HK-2 (cell line): Measurements from ENCODE around the gene MBNL1.
"Not testable (repeated sequence)": the region's sequence is repeated elsewhere in the genome, so short reads cannot be mapped to it uniquely, and the experiment has no call there.

ENCODE experiments used
- DNase-seq: peaks from one replicate; pipeline ENCODE4 v3.0.0-alpha.2; 2018; ENCODE audit not compliant: unreplicated experiment

The MBNL1 gene

DNA sequence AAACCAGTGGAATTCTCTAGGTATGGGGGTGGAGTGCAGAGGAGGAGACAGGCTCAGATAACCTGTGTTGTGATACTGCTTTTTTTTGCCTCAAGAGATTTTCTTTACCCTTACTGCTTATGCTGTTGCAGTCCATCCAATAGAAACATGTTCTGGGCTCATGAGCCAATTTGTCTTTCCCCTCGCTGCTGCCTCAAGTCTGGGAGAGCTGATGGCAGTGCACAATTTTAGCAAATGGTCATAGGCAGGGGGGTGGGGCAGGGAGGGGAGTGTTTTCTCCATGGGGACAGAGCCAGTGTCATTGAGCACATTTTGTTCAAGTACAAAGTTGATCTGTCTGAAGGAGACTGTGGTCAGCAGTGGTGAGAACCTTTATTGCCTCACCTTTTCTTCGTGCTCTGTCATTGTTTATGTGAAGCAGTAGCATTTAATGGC lies 134.9 kb downstream of the MBNL1 start:
- DNase-seq, result no peak

DNA sequence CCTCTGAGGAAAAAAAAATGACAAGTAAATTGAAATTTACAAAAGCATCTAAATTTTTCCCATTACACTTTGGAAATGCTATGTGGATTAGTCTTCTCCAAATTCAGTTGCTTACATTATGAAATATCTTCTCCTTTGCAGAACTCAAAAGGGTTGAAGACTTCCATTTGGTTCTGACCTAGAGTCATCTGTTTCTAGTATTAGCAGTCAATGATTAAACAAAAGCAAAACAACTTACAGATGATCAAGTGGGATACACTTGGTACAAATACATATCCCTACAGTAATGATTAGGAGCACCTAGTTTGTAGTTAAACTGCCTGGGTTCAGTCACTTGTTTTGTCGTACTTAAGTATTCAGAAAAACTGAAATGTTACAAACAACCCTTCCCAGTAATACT lies 136.2 kb downstream of the MBNL1 start:
- no peak for DNase-seq

DNA sequence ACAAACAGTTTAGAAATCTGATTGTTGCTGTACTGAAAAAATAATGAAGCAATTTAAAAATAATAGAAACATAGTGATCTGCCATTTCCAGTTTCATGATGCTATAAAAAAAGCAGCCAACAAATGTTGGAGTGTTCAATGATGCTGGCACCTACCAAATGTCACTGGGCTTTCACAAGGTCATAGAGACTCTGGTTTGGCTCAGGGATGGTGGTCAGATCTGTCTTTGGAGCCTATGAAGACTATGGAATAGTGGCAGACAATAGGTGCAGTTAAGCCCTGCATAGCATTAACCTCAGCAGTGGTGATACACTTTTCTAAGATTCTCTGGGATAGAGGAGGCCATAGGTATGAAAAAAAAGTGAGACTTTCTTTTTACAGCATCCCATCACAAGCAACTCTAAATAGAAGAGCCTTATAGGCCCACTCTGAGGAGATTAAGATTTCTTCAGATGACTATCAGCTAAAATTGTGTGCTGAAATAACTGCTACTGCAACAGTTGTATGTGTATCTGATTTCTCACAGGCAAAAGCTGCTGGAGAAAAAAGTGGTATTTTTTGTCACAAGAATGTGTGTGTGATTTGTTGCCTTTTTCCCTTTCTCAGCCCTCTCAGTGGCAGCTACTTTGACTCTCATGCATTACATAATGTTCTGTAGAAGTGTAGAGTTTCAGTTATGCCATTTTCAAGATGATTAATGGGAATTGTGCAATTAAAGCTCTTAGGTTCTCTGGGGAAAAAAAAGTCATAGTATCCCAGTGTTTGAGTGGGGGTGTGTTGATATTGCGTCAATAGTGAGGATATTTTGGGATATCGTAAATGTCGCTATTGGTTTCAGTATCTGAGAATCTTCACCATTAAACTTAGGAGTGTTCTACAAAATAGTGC lies 137.4 kb downstream of the MBNL1 start:
- DNase-seq, result no peak

DNA sequence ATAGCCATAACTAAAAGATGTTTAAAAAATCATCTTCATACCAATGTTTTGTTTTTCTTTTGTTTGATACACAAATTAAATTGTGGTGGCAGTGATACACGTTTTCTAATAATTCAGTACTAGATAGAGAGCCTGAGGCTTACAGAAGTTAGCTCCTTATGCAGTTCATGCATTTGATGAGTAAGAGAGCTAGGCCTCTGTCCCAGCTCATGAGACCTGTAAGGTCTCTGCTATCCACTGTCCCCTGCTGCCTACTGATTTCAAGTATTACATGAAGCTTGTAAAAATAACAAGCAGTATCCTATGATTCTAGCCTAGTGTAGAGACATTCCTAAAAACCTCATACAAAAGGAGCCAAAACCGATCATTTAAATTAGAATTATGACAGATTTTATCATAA lies 144.5 kb downstream of the MBNL1 start:
- DNase-seq, result no peak

DNA sequence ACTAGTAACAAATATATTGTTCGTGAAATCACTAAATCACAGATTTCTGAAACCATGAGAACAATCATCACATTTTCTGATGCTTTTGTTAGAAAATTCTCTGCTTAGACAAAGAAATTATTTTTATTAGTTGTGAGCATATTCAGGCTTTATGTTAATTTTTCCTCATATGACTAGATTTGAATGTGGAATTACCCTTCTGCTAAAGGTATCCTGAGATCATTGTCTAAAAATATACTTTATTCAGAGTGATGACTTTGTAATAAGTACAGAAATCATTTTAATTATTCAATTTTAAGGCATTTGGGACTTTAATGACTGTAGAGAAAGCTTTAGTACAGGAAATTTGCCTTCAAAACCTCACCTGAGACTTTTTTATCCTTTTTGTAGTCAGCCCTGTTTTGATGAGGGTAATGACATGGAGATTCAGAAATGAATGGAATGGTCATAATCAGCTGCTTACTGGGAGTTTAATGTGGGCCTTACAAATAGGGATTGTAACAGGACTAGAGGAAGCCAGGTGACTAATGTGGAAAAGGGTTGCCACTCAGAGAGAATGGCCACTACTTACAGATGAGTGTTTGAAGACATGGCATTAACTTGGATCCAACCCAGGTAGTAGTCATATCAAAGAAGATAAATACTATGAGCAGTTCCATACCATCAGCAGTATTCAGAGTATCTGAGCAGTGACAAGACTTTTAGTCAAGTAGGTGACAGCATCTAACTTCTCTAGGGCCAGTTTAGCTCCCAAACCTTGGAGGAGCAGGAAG lies 148.3 kb downstream of the MBNL1 start:
- no peak for DNase-seq

DNA sequence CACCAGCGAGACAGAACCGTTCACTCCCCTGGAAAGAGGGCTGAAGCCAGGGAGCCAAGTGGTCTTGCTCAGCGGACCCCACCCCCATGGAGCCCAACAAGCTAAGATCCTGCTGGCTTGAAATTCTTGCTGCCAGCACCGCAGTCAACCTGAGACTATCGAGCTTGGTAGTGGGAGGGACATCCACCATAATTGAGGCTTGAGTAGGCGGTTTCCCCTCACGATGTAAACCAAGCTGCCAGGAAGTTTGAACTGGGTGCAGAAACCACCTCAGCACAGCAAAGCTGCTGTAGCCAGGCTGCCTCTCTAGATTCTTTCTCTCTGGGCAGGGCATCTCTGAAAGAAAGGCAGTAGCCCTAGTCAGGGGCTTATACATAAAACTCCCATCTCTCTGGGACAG lies 151.0 kb downstream of the MBNL1 start:
- no peak for DNase-seq

DNA sequence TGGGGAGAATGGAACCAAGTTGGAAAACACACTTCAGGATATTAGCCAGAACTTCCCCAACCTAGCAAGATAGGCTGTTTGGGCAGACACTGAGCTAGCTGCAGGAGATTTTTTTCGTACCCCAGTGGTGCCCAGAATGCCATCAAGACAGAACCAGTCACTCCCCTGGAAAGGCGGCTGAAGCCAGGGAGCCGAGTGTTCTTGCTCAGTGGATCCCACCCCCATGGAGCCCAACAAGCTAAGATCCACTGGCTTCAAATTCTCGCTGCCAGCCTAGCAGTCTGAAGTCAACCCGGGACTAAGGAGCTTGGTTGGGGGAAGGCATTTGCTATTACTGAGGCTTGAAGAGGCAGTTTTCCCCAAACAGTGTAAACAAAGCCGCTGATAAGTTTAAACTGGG lies 152.4 kb downstream of the MBNL1 start:
- DNase-seq, result no peak

DNA sequence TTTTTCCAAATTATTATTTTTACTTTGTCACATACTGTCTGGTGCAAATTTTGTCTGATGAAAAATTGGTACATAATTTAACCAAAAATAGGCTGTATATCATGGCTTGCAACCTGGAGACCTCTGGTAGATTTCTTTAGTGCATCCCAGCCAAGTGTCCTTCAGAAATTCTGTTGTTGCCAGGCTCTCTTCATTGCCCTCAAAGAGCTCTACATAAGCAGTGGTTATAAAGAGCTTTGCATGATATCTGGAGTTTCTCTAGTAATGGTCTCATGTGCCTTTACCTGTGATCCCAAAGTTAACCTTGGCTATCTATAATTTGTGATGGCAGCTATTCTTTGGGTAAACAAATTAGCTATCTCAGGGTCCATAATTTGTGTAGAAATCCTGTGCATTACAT lies 157.7 kb downstream of the MBNL1 start:
- no peak for DNase-seq

DNA sequence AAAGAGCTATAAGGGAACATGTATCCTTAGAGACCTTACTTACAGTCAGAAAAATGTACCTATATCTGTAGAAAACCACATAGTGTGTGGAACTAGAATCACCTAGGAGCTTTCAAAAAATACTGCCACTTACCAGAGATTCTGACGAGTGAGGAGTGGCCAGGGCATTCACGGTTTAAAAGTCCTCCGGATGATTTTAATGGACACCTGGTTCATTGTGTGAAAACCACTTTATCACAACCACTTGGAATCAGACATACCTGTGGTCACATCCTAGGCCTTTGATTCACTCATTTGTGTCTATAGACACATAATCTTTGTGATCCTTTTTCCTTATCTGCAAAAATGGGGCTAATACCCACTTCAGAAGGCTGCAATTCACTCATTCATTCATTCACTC lies 159.8 kb downstream of the MBNL1 start:
- no peak for DNase-seq

DNA sequence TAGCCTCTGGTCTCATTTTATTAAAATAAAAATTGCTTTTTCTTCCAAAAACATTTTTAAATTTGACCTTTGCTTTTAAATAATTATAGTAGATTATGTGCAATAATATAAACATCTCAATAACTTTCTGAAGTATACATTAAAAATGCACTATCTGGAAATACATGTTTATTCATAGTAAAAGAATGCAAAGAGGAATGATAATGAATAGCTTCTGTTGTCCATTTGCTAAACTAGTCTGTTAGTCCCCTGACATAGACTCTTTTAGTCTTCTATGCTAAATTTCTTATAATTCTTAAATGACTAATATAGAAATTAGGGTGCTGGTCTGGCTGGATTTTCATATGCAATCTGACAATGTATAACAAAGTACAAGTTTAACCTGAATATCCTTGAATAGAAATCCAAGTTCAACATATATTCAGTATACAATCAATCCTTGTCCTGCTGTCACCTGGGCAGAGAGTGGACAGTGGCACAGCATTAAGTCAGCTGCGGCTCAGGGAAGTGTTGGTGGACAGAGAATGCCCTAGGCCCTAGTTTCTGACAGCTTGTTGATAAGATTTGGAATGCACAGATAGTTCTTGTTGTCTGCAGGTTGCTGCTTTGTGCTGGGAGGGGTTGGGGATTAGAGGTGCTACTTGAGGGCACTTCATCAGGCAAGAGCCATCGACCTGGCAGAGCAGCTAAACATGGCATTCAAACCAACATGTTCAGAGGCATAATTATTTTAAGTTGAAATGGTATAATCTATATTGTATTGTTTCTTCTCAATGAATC lies 161.7 kb downstream of the MBNL1 start:
- no peak for DNase-seq

DNA sequence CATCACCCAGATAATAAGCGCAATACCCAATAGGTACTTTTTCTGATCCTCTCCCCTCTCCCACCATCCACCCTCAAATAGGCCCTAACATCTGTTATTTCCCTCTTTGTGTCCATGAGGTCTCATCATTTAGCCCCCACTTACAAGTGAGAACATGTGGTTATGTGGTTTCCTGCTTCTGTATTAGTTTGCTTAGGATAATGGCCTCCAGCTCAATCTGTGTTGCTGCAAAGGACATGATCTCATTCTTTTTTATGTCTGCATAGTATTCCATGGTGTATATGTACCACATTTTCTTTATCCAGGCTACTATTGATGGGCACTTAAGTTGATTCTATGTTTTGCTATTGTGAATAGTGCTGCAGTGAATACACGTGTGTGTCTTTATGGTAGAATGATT lies 165.4 kb downstream of the MBNL1 start:
- no peak for DNase-seq

DNA sequence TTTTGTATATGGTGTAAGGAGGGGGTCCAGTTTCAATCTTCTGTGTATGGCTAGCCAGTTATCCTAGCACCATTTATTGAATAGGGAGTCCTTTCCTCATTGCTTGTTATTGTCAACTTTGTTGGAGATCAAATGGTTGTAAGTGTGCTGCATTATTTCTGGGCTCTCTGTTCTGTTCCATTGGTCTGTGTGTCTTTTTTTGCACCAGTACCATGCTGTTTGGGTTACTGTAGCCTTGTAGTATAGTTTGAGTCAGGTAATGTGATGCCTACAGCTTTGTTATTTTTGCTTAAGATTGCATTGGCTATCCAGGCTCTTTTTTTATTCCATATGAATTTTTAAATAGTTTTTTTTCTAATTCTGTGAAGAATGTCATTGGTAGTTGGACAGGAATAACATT lies 166.5 kb downstream of the MBNL1 start:
- not testable (repeated sequence) for DNase-seq

DNA sequence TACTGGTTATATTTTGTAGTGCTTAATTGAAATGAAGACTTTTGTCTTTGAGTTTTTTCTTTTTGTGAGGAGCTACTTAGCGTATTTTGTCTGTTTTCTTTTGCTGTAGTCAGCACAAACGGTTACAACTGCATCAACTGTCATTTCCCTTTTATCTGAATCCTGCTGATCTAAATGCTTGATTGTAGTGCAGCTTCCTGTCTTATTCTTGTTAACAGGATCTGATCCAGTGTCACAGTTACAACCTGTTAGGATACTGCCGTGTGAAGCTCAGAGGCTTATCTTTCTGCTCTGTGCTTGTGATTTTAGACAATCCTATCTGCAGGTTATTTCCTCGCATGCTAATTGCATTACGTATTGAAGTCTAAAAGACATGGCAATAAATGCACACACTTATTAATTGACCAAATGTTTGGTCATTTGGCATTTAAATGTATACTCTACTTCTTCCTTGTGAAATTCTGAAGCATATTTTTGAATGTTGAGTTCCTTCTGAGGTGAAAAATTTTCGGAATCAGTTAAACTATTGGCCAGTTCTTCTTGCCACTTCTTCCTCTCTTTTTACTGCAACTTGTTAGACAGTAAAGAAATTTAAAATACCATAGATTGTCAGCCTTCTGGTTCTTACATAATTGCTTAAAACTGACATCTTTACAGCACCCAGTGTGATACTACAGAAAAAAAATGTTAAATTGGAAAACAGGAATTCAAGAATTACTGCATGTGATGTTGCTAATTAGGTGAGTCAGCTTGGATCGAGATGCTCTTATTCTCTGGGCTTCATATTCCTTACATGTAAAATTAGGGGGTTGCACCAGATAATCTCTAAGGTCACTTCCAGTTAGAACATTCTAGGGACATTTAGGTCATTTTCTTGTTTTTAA lies 168.2 kb downstream of the MBNL1 start:
- no peak for DNase-seq

DNA sequence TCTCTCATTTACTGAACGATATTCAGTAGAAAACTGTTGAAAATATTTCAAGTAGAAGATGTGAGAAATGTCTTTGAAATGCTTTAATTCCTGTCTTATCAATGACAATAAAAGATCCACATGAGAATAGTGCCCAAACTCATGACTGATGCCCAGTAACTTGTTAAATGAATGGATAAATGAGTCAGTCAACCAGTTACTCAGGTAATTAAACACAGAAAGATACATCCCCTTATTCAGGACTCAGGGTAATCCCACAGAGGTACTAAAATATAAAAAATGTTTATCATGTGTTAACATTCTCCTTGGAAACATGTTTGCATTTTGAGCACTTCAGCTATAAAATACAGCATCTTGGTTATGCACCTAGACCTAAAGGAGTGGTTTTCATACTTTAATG lies 169.5 kb downstream of the MBNL1 start:
- DNase-seq, result no peak

DNA sequence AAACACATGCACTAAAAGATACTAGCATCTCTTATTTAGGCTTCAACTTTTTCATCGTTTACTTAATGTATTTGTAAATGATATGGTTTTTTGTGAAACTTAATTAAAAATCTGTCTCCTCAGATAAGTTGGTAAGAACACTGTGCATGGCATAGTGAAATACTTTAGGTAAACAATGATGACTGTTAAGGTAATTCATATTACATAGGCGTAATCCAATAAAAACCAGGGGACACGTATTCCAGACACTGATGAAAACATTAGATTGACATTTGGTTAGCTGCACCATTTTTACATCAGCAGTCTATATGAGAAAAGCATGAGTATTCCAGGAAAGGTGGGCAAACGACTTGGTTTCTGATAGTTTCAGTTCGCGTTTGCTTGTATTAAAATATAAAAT lies 170.0 kb downstream of the MBNL1 start:
- DNase-seq, result no peak

DNA sequence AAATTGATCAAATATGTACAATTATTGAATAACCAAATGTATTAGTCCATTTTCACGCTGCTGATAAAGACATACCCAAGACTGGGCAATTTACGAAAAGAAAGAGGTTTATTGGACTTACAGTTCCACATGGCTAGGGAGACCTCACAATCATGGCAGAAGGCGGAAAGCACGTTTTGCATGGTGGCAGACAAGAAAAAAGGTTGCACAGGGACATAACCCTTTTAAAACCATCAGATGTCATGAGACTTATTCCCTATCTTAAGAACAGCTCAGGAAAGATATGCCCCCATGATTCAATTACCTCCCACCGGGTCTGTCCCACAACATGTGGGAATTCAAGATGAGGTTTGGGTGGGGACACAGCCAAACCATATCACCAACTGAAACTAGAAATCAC lies 171.5 kb downstream of the MBNL1 start:
- not testable (repeated sequence) for DNase-seq

DNA sequence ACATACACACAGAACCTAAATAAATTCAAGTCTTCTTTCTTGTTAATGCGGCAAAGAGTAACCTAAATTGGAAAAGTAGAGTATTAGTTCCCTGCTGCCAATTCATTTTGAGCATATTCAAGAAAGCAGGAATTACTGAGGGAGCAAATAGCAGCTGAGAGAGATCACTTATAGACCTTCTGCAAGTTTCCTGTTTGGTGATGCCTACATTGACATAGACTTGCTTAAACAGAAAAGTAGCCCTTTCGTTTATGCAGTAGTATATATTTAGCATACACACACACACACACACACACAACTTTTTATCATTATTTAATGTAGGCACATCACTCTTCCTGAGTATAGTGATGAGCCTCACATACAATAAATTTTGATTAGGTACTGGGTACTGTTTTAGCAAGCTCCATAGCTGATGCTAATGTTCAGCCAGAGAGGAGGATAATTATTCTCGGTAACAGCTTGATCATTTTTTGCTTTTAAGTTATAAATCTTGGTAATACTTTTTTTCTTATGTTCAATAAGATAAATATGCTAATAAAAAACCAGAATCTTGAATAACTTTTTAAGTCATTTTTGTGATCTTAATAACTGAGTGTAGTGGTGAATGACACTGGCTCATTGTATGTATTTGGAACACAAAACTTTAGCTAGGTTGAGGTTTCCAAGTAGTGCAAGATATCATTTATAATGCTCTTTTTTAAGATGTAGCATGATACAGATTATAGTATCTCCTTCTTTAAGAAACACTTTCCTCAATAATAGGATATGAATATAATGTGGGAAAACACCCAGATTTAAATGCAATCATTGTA lies 174.7 kb downstream of the MBNL1 start:
- DNase-seq, result no peak

DNA sequence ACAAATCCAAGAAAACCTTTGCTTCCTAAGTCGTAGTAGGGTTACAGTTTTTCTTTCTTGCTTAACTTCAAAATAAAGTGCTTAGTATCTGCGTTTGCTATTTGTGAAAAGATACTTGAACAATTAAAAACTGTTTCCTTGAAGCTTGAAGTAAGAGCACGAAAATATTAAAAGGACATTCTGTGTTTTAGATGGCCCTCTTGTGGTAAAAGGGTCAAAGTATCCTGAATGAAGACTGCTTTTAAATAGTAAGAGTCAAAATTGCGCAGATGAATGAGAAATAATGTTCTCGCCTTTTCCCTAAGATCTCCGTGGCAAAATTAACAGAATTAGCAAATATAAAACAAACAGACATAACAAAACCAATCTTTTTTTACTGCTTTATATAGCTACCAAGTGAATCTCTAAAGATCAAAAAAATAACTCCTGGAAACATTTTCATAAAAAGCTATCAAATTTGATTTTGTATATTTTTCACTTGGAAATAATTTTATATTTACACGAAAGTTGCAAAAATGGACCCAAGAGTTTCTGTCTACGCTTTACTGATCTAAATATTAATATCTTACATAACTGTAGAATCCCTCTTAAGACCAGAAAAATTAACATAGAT lies 175.4 kb downstream of the MBNL1 start:
- DNase-seq, result no peak

DNA sequence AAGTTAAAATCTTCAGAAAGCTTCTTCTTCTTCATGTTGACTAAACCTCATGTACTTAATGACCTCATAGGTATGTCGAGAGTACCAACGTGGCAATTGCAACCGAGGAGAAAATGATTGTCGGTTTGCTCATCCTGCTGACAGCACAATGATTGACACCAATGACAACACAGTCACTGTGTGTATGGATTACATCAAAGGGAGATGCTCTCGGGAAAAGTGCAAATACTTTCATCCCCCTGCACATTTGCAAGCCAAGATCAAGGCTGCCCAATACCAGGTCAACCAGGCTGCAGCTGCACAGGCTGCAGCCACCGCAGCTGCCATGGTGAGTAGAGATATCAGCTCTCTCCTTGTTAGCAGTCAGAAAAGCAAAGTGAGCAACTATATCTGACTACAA lies 176.5 kb downstream of the MBNL1 start:
- no peak for DNase-seq

DNA sequence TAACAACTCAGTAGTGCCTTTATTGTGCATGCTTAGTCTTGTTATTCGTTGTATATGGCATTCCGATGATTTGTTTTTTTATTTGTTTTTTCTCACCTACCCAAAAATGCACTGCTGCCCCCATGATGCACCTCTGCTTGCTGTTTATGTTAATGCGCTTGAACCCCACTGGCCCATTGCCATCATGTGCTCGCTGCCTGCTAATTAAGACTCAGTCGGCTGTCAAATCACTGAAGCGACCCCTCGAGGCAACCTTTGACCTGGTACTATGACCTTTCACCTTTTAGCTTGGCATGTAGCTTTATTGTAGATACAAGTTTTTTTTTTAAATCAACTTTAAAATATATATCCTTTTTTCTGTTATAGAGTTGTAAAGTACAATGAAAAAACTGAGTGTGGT lies 177.8 kb downstream of the MBNL1 start:
- no peak for DNase-seq
